Bone marrow (tissue), 2 donors: ENCODE results near the gene PHF21B.

Experiments used
- DNase-seq, 2 donors: peaks; one replicate each; lab custom pipeline; 2025; lab: John Stamatoyannopoulos, UW

Gene PHF21B

DNA sequence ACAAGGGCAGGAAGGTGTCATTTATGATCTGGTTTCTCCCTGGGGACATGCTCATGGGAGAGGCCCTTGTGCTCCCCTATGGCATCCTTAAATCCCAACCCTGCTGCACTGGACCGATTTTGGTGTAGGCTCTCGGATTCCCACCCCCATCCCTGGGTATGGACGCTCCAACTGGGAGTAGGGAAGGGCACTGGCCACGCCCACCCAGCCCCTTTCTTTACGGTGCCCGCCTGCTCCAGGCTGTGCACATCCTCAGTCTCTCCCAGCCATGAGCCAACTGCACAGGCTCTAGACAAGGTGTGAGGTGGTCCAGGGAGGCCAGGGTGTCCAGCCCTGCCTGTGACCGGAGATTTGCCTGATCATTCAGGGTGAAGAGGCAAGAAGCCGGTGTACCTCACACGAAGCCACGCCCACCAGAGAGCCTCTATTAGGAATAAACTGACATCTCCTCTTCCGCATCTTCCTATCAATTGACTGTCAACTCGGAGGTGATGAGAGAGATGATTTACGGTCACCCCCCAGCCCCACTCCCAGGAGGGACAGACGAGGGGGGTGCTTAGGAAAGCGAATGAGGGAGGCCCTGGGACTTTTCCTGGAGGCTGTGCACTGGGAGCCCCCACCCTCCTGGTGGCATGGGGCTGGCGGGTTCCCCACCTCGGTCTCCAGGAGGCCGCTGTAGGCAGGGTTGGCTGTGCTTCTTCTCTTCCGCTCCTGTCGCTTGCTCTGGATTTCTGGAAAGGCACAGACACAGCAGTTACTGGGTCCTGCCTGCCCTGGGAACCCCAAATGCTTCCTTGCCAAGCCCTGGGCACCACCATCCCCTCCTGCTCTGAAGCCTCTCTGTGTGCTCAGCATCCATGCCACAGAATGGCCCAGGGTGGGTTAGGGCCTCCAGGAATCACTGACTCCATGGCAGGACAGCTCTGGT is 116.7 kb downstream of the PHF21B start:
- no peak for DNase-seq

DNA sequence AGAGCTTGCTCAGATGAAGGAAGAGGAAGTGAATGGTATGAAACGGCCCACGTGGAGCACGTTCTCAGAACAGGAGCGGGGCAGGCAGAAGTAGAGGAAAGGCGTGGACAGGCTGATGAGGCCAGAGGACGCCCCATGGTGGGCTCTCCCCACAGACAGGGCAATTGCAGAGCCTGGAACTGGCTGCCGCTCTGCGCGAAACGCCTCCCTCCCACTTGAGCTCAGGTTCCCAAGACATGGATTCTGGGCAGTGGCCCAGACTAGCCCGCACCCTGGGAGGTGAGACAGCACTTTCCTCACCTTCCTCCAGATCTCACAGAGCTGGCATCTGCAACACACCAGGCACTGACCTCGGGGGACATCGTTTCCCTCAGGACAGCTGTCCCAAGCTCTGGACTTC is 117.6 kb downstream of the PHF21B start:
- no peak for DNase-seq

DNA sequence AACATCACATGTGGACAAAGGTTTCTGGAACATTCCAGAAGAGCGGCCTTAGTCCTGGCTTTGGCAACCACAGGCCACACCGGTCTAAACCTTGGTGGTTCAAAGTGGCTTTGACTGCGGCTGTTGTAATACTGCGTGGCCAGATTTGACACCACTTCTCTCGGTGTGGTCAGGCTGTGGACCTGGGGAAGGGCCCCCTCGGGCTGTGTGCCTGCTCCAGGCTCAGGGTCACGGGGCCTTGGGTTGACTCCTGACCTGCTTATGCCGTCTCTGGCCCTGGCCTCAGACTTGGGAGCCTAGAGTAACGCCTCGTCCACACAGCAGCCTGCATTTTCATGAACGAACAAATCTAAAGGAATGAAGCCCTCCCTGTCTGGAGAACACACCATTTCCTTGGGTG is 118.0 kb downstream of the PHF21B start:
- no peak for DNase-seq

DNA sequence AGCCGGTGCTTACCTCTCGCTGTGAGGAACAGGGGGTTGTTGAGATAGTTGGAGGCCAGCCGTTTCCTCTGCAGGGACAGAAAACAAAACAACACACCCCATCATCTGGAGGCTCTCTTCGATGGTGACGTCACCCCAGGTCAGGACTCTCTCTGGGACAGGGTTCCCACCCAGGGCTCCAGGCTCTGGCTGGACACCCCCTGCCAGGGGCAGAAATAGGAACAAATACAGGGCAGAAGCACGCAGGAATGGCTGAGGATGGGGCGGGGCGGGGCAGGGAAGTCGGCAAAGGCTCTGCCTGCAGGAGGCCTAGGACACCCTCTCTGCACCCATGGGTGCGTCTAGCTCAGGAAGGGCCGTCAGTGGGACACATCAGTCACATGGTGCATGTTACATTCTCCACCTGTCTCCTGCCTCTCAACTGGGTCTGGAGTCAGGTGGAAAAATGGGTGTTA is 118.5 kb downstream of the PHF21B start:
- no peak for DNase-seq

DNA sequence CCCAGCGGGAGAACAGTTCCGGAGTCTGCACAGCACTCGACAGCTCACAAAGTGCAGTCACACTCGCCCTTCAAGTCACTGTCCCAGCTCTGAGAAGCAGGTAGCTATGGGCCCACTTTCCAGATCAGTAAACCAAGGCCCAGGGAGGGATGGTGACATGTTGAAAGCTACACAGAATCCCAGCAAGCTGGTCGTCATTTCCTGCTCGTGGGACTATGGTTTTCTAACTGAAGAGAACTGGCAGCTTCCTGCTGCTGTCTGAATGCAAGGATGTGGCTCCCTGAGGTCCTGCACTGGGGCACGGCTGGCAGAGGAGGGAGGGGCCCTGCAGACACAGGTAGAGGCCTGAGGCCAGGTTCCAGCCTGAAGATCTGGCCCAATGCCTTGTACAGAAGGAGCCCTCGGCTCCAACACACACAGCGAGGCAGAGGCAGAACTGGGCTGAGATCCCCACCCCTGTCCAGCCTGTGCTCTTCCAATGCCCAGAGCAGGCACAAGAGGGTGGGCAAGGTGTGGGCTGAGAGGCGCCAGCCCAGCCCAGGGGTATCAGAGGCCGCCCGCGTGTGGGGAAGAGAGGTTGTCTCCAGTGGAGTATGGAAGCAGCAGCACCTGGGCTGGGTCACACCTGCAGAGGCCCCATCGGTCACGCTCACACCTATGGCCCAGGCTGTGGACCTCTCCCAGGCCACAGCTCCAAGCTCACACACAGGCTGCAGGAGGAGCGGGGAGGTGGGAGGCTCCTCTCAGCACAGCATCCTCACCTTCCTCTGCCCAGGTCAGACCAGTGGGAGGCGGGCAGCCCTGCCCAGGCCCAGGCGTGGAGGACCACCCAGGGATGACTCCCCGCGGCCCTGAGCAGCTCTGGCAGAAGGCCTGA is 119.2 kb downstream of the PHF21B start:
- no peak for DNase-seq

DNA sequence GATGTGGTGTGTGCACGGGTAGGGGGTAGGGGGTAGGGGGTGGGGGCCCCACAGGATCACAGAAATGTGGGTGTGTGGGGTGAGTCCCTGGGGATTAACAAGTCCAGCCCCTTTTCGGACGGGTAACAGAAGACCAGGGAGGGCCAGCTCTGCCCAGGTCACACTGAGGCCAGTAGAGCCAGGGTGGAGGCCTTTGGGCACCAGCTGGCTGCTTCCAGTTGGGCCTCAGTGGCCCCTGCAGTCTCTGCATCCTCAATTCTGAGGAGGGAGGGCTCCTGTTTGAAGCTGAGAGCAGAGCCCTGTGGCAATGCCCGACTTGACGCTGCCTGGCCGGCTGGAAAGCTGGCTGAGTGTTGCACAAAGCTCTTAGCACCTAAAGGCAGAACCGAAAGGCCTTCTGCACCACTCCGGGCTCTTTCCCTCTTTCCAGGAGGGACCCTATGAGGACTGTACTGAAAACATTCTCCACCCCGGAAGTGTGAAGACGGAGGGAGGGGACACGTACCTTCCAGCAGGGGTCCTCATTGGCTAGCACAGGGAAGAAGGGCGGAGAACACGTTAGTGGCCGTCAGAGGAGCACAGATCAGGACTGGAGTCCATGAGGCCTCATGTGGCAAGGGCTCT is 120.4 kb downstream of the PHF21B start:
- no peak for DNase-seq

DNA sequence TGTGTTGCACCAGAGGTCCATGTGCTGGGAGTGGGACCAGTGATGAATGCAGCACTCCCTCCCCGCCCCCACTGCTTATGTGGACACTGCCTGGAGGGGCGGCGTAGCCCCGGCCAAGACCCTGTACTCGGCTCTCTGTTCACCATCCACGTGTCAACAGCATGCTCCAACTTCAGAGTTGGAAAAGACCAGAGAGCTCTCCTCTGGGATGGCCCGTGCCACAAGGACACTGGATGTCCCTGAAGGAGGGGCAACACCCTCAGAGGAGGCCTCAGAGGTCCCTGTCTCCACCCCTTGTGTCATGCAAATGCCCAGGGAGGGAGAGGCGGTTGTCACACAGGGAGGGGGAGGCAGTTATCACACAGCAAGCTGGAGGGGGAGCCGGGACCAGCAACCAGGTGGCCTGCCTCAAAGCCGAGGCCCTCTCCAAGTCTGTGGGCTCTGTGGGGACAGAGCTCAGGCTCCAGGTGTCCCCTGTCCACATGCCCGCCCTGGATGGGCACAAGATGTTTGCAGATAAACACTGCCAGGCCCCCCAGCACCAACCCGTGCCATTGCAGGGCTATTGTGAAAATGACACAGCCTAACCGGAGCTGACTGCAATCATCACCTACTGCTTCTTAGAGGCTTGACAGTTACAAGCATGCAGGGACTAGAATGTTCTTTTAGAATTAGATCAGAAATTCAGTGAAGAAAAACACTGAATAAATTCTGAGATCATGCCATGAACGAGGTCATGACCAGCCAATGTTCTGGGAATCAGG is 121.1 kb downstream of the PHF21B start:
- DNase-seq, result no peak

GRCh38 chr22:44887941-44888366 is 121.9 kb downstream of the PHF21B start:
- no peak for DNase-seq

- DNase-seq, result no peak
Observed at GRCh38 chr22:44885806-44886360, 123.9 kb downstream of the PHF21B start.

DNA sequence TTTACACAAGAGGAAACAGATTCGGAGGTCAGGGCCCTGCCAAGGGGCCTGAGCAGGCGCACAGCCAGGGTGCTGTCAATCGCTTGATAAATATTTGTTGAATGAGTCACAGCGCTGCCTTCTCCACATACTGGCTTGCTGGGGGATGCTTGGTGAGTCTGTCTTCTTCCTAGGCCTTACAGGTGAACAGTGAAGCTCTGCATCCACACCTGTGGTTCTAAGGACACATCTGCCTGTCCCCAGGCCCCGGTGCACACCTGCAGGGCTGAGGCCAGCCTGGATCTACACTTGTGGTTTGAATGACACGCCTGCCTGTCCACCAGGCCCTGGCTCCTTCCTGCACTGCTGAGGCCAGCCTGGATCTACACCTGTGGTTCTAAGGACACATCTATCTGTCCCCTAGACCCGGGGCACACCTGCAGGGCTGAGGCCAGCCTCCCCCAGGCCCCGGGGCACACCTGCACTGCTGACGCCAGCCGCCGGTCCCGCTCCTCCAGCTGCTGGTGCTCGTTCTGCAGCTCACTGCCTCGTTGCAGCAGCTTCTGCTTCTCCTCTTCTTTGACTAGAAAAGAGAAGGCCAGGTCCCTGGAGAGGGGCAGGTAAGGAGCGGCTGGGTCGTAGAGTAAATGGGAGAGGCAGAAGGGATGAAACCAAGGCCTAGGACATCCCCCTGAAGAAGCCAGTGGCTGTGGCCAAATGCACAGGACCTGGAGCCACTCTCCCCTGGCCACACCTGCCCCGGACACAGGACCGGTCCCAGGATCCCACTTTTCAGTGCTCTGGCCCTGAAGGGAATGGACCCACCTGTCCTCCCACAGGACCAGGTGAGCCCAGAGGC is 124.6 kb downstream of the PHF21B start:
- no peak for DNase-seq

DNA sequence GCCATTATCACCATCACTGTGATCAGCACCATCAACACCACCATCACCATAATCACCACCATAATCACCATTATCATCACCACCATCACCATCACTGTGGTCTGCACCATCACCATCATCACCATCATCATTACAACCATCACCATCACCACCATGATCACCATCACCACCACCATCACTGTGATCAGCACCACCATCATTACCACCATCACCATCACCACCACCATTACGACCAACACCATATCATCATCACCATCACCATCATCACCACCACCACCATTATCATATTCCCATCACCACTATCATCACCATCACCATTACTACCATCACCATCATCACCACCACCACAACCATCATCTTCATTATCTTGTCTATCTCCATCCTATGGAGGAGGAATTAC is 125.2 kb downstream of the PHF21B start:
- no peak for DNase-seq

GRCh38 chr22:44883011-44883421 is 126.8 kb downstream of the PHF21B start:
- no peak for DNase-seq

DNA sequence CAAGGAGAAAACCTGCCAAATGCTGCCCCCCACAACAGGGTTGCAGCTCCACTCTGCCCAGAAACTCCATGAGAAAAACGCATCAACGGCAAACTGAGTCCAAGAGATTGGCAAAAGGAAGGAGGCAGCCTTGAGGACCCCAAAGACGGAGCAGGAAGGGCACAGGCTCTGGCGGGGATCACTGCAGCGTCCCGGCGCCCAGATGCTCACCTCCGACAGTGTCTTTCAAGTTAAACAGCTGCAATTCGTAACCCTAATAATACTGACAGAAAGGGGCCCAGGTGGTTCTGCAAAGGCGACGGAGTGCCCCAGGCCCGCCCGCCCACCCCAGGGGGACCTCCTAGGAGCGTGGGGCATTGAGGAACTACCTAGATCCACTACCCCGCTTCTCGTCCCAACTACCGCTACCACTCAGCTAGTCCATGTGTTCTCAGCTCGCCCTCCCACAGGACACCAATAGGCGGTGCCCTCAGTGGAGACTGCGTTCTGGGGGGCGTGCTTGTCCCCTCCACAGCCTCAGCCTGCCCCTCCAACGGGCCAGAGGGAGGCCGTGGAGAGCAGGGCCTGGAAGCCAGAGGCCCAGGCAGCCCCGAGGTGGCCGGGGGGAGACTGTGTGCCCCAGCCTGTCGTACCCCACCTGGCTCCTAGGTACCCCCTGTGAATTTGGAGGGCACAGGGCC is 127.4 kb downstream of the PHF21B start:
- no peak for DNase-seq

DNA sequence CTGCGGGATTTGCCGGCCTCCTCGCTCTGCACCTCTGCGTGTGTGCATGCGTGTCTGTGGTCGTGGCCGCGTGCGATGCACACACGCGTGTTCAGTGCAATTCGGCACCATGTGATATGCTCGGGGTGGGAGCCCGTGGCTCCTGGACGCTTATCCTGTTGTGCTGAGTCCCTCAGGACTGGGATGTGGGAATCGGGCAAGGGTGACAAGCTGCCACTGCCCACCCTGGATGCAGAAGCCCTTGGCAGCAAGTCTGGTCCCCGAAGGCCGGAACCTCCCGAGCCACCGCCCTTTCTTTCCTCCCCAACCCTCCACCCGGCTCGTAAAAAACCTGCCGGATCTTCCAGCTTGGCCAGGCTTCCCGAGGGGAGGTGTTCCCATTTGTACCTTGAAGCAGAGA is 128.2 kb downstream of the PHF21B start:
- DNase-seq, result no peak

DNA sequence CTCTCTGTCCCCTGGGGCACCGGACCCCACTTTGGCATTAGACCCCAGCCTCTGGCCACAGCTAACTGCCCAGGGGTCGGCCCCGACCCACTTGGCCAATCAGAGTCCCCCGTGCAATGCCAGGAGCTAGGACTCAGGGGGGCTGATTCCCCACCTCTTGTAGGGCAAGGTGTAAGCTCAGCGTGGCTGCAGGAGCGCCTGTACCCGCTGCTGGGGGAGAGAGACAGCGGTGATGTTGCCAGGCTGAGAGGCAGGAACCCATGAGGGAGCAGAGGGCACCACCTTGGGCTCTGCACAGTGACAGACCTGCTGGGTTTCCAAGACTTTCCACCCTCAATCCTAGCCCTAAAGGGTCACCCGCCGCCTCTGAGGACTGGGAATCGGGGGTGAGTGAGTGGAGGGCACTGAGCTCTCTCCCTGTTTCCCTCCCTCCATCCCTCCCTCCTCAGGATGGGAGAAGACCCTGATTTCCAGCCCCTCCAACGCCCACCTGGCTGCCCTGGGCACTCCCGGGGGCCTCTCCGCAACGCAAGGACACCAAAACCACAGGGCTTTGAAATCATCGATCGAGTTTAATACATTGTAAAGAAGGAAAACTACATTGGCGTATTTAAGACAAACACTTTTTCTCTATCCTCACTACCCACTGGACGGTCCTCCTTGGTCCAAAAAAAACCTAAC is 129.1 kb downstream of the PHF21B start:
- no peak for DNase-seq

DNA sequence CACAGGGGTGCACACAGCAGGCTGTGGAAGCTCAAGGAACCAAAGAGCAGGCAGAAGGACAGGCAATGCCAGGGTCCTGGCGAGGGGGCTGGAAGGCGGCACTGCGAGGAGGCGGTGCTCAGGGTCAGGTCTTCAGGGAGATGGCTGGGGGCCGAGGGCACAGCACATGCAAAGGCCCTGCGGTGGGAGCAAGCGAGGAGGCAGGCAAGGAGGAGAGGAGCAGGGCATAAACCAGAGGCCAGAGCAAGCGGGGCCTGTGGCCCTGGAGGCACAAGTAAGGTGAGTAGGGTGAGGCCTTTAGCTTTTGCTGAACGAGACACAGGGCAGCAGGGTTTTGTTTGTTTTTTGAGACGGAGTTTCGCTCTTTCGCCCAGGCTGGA is 130.5 kb downstream of the PHF21B start:
- no peak for DNase-seq

DNA sequence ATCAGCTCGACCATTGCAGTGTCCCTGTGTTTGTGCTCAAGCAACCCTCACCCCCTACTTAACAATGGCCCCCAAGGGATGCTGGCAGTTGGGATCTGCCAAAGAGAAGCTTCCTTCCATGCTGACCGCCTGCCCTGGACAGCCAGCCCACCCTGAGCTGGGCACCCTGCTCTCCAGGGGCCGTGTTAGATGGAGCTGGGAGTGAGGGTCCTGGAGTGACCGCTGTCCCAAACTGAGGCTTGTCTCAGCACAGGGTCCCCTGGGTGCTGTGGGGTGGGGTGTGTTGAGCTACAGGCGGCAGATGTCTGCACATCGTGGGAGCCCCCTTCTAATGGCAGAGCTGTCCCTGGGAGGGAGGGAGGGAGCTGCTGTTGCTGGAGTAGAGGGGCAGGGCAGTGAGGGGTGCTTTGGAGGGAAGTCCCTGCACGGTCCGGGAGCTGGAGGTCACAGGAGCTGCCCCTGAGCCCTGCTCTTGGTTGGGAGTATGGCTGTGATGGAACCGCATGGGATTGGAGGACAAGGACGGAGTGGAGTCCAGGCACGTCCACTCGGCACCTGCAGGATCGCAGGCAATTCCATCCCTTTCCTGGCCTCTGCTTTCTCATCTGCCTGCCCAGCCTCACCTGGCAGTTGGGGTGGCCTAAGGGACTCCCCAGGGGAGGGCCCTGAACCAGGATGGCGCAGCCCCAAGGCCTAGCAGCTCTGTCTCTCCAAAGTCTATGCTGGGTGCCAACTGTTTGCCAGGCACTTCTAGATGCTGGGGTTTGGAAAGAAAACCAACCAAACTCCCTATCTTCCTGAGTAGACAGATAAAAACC is 131.1 kb downstream of the PHF21B start:
- DNase-seq, result no peak

GRCh38 chr22:44876921-44877320 is 132.9 kb downstream of the PHF21B start:
- DNase-seq, result no peak
